ENCODE measurements around the gene TBC1D9B. TPM values are rescaled to one million over a fixed set of nuclear protein-coding genes. Genes with fewer than 3 reads are reported as not detected.

Gene TBC1D9B
- total RNA-seq, 1 donor from 2014 or later, result 94.0 TPM

DNA sequence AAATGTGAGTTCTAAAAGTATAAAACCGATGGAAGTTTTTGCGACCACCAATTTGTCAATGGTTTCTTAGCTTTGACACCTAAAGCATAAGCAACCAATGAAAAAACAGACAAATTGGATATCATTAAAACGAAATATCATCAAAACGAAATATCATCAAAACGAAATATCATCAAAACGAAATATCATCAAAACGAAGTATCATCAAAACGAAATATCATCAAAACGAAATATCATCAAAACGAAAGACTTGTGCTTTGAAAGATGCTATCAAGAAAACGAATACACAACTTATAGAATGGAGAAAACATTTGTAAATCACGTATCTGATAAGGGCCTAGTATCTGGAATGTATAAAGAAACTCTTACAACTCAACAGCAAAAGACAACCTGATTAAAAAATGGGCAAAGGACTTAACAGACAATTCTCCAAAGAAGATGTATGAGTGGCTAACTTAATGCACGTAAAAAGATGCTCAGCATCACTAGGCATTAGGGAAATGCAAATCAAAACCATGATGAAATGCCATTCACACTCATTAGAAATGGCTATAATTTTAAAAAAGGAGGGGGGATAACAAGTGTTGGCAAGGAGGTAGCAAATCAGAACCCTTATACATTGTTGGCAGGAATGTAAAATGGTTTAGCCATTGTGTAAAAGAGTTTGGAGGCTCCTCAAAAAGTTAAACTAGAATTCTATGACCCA is 29.4 kb upstream of the TBC1D9B start:
- no peaks in the 10 kb centered on the region for H3K36me3 ChIP-seq
- H3K4me1 ChIP-seq, result no peaks in the 10 kb centered on the region
- H3K4me3 ChIP-seq, result no peak overlapping the region
- H3K27ac ChIP-seq, result no peak overlapping the region
- intact Hi-C loops (cut with DNase I), result no loop called here
- ATAC-seq (no peak), DNase-seq (no peak)
- H3K27me3 ChIP-seq (ENCODE audit: low read depth), result no peaks in the 10 kb centered on the region
- TF ChIP-seq, protein P1, sequence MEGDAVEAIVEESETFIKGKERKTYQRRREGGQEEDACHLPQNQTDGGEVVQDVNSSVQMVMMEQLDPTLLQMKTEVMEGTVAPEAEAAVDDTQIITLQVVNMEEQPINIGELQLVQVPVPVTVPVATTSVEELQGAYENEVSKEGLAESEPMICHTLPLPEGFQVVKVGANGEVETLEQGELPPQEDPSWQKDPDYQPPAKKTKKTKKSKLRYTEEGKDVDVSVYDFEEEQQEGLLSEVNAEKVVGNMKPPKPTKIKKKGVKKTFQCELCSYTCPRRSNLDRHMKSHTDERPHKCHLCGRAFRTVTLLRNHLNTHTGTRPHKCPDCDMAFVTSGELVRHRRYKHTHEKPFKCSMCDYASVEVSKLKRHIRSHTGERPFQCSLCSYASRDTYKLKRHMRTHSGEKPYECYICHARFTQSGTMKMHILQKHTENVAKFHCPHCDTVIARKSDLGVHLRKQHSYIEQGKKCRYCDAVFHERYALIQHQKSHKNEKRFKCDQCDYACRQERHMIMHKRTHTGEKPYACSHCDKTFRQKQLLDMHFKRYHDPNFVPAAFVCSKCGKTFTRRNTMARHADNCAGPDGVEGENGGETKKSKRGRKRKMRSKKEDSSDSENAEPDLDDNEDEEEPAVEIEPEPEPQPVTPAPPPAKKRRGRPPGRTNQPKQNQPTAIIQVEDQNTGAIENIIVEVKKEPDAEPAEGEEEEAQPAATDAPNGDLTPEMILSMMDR (IDR thresholded peaks at IDR 0.05), result no peak
- no peaks in the 10 kb centered on the region for H3K9me3 ChIP-seq

DNA sequence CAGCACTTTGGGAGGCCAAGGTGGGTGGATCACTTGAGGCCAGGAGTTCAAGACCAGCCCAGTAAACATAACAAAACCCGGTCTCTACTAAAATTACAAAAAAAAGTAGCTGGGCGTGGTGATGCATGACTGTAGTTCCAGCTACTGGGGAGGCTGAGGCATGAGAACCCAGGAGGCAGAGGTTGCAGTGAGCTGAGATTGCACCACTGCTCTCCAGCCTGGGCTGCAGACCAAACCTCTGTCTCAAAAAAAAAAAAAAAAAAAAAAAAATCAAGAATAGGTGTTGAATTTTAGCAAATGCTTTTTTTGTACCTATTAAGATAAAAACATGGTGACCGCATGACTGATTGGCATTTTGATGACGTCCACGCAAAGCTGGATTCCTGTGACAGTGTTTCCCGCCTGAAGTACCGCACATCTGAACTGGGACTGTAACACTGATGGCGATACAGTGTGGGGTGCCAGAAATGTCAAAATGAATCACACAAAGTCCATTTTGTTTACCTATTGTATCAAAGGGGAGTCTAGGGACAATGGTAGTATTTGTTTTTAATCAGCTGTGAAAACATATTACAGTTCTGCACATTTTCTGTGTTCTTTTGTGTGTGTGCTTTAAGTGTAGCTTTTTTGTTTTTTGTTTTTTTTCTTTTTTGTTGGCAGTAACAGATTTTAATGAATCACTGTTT is 23.2 kb upstream of the TBC1D9B start:
- Histone ChIP-seq H3K4me3 (no peak overlapping the region), H3K27me3 (ENCODE audit: low read depth) (no peaks in the 10 kb centered on the region), H3K4me1 (no peaks in the 10 kb centered on the region), H3K27ac (no peak overlapping the region), H3K36me3 (no peaks in the 10 kb centered on the region), H3K9me3 (no peaks in the 10 kb centered on the region)
- DNase-seq (no peak), ATAC-seq (no peak)
- TF ChIP-seq, protein P1 (IDR thresholded peaks at IDR 0.05), result no peak
- intact Hi-C loops (cut with DNase I), result no loop called here

DNA sequence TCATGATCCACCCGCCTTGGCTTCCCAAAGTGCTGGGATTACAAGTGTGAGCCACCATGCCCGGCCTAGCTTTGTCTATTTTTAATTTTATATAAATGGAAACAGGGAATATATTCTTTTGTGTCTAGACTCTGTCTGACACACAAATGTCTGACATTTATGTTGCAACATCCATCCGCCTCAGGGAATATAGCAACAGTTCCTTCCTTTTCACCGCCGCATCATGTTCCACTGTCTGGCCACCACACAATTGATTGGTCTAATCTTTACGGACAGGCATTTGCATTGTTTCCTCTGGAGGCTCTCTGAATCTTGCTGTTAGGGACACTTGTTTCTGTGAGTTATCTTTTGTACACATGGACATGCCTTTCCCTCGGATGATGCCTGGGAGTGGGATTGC is 20.1 kb upstream of the TBC1D9B start:
- no peaks in the 10 kb centered on the region for H3K36me3 ChIP-seq
- intact Hi-C loops (cut with DNase I), result no loop called here
- H3K4me1 ChIP-seq, result no peaks in the 10 kb centered on the region
- TF ChIP-seq, protein P1 (IDR thresholded peaks at IDR 0.05), result no peak
- H3K9me3 ChIP-seq, result no peaks in the 10 kb centered on the region
- H3K27ac ChIP-seq, result no peak overlapping the region
- no peaks in the 10 kb centered on the region for H3K27me3 ChIP-seq (ENCODE audit: low read depth)
- ATAC-seq (no peak), DNase-seq (no peak)
- no peak overlapping the region for H3K4me3 ChIP-seq

DNA sequence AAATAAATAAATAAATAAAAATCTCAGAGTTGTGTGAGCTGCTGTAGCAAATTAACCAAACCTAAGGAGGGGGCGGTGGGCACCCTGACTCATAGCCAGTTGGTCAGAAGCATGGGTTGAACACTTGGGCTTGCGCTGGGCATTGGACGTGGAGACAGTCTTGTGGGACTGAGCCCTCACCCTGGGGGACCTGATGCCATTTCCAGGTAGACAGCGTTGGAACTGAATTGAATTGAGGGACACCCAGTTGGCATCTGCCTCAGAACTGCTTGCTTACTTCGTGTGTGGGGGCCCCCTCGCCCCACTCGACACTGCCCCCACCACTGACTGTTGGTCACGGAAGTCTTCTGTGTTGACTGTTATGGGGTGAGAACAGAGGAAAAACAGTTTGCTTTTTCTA is 19.0 kb upstream of the TBC1D9B start:
- Histone ChIP-seq H3K27me3 (ENCODE audit: low read depth) (no peaks in the 10 kb centered on the region), H3K9me3 (no peaks in the 10 kb centered on the region), H3K4me3 (no peak overlapping the region), H3K4me1 (no peaks in the 10 kb centered on the region), H3K27ac (no peak overlapping the region), H3K36me3 (no peaks in the 10 kb centered on the region)
- intact Hi-C loops (cut with DNase I), result no loop called here
- DNase-seq, result no peak
- TF ChIP-seq, protein P1 (IDR thresholded peaks at IDR 0.05), result no peak
- no peak for ATAC-seq

DNA sequence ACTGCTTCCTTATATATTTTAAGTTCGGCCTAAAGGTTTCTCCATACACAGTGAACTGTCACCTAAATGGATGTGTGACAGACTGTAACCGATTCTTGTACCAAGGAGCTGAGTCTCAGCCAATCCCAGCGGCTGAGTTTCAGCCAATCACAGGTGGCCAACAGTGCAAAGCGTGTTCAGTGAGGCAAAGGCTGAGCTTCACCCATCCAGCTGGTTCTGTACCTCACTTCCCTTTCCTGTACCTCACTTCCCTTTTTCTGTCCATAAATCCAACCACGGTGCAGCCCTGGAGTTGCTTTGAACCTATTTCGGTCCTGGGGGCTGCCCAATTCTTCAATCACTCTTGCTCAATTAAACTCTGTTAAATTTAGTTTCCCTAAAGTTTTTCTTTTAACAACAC is 15.7 kb upstream of the TBC1D9B start:
- DNase-seq, result no peak
- no peaks in the 10 kb centered on the region for H3K4me1 ChIP-seq
- H3K27me3 ChIP-seq (ENCODE audit: low read depth), result no peaks in the 10 kb centered on the region
- peak; percentile 56 to 85 for ATAC-seq
- H3K9me3 ChIP-seq, result no peaks in the 10 kb centered on the region
- intact Hi-C loops (cut with DNase I), result no loop called here
- H3K36me3 ChIP-seq, result no peaks in the 10 kb centered on the region
- H3K4me3 ChIP-seq, result no peak overlapping the region
- H3K27ac ChIP-seq, result no peak overlapping the region
- TF ChIP-seq, protein P1 (IDR thresholded peaks at IDR 0.05), result no peak

Data from lower lobe of right lung (tissue), 2 donors.